ENCODE data around the gene WWOX. TPM values are rescaled to one million over a fixed set of nuclear protein-coding genes. Genes with fewer than 3 reads are reported as not detected.
A peak's percentile ranks its signal among the peaks of the same experiment; 100 is the strongest.

WWOX gene
- total RNA-seq, 4 donors from 2014 or later: 135 to 209 (median 159) TPM

- peaks cover 0 to 13% of the 10 kb centered on the region in 2 donors for H3K4me1 ChIP-seq
- no peak for TF ChIP-seq CTCF (IDR thresholded peaks at IDR 0.05)
- no peak for TF ChIP-seq POLR2A (IDR thresholded peaks at IDR 0.05)
- no peak for DNase-seq
- no peaks in the 10 kb centered on the region for H3K9me3 ChIP-seq
- 83 to 97% methylated on average over 2 of the region's 2 CpGs for WGBS, 2 donors
- H3K4me3 ChIP-seq (replicated peaks in 1 of 3): no peak overlapping the region
- H3K27me3 ChIP-seq: no peaks in the 10 kb centered on the region
- intact Hi-C loops (cut with DNase I): no loop called here
- H3K27ac ChIP-seq: no peak overlapping the region
- no peaks in the 10 kb centered on the region for H3K36me3 ChIP-seq
These were observed 580.1 kb downstream of the WWOX start for GRCh38 chr16:78679546-78679945.

- intact Hi-C loops (cut with DNase I): no loop called here
- TF ChIP-seq CTCF (IDR thresholded peaks at IDR 0.05) (no peak), POLR2A (IDR thresholded peaks at IDR 0.05) (no peak)
- H3K36me3 ChIP-seq: no peaks in the 10 kb centered on the region
- H3K27me3 ChIP-seq: no peaks in the 10 kb centered on the region
- WGBS, 2 donors: 45 to 51% methylated on average over 8 of the region's 8 CpGs
- H3K4me1 ChIP-seq: peaks cover 0 to 13% of the 10 kb centered on the region in 2 donors
- DNase-seq: peak; percentile 17 to 25
- H3K9me3 ChIP-seq: no peaks in the 10 kb centered on the region
- H3K27ac ChIP-seq: no peak overlapping the region
- H3K4me3 ChIP-seq (replicated peaks in 1 of 3): no peak overlapping the region
These were observed 582.3 kb downstream of the WWOX start for GRCh38 chr16:78681743-78682142.

- peak overlapping the region in 2 of 3 donors; percentile 1 to 57 for H3K27ac ChIP-seq
- no peaks in the 10 kb centered on the region for H3K27me3 ChIP-seq
- H3K4me1 ChIP-seq: peaks cover 0 to 6% of the 10 kb centered on the region in 2 donors
- intact Hi-C loops (cut with DNase I): no loop called here
- WGBS, 2 donors: 80 to 82% methylated on average over 6 to 8 of the region's 8 CpGs
- no peaks in the 10 kb centered on the region for H3K9me3 ChIP-seq
- peak in 1 of 2 donors; percentile 11 for DNase-seq
- H3K36me3 ChIP-seq: no peaks in the 10 kb centered on the region
- no peak overlapping the region for H3K4me3 ChIP-seq (replicated peaks in 1 of 3)
- TF ChIP-seq POLR2A (IDR thresholded peaks at IDR 0.05) (no peak), CTCF (IDR thresholded peaks at IDR 0.05) (no peak)
These were observed 584.7 kb downstream of the WWOX start for GRCh38 chr16:78684030-78684611.

- no peaks in the 10 kb centered on the region for H3K36me3 ChIP-seq
- no peaks in the 10 kb centered on the region for H3K27me3 ChIP-seq
- H3K27ac ChIP-seq: peak overlapping the region in 2 of 3 donors; percentile 1 to 57
- TF ChIP-seq POLR2A (IDR thresholded peaks at IDR 0.05) (no peak), CTCF (IDR thresholded peaks at IDR 0.05) (no peak)
- H3K4me1 ChIP-seq: peaks cover 0 to 6% of the 10 kb centered on the region in 2 donors
- intact Hi-C loops (cut with DNase I): no loop called here
- no peaks in the 10 kb centered on the region for H3K9me3 ChIP-seq
- no peak overlapping the region for H3K4me3 ChIP-seq (replicated peaks in 1 of 3)
- 71 to 78% methylated on average over 5 of the region's 5 CpGs for WGBS, 2 donors
- DNase-seq: no peak
These were observed 585.4 kb downstream of the WWOX start for GRCh38 chr16:78684655-78685375.

- 64 to 79% methylated on average over 5 of the region's 5 CpGs for WGBS, 2 donors
- no peak overlapping the region for H3K4me3 ChIP-seq (replicated peaks in 1 of 3)
- DNase-seq: no peak
- H3K27ac ChIP-seq: no peak overlapping the region
- H3K4me1 ChIP-seq: peaks cover 0 to 4% of the 10 kb centered on the region in 2 donors
- H3K36me3 ChIP-seq: no peaks in the 10 kb centered on the region
- no peaks in the 10 kb centered on the region for H3K9me3 ChIP-seq
- intact Hi-C loops (cut with DNase I): no loop called here
- no peaks in the 10 kb centered on the region for H3K27me3 ChIP-seq
- TF ChIP-seq CTCF (IDR thresholded peaks at IDR 0.05) (no peak), POLR2A (IDR thresholded peaks at IDR 0.05) (no peak)
These were observed 587.1 kb downstream of the WWOX start for GRCh38 chr16:78686601-78687000.

Data from thyroid gland (tissue), 4 donors.